ENCODE data around the gene TPST1.
"Not testable (repeated sequence)": the region's sequence is repeated elsewhere in the genome, so short reads cannot be mapped to it uniquely, and the experiment has no call there.

TPST1 gene

GRCh38 chr7:66344166-66344565 is 139.0 kb downstream of the TPST1 start:
- DNase-seq = no peak

- DNase-seq = no peak
Measured at GRCh38 chr7:66348531-66348930, 143.4 kb downstream of the TPST1 start.

- peak; percentile 36 for DNase-seq
Measured at GRCh38 chr7:66348959-66349358, 143.8 kb downstream of the TPST1 start.

GRCh38 chr7:66352071-66352470 is 146.9 kb downstream of the TPST1 start:
- no peak for DNase-seq

GRCh38 chr7:66353547-66353946 is 148.4 kb downstream of the TPST1 start:
- DNase-seq = no peak

- DNase-seq = no peak
Measured at GRCh38 chr7:66355756-66356155, 150.6 kb downstream of the TPST1 start.

GRCh38 chr7:66356277-66356721 is 151.2 kb downstream of the TPST1 start:
- DNase-seq = no peak

- DNase-seq = no peak
Measured at GRCh38 chr7:66357087-66357486, 152.0 kb downstream of the TPST1 start.

- DNase-seq = no peak
Measured at GRCh38 chr7:66359656-66360211, 154.6 kb downstream of the TPST1 start.

GRCh38 chr7:66362136-66362535 is 157.0 kb downstream of the TPST1 start:
- no peak for DNase-seq

GRCh38 chr7:66363635-66364034 is 158.5 kb downstream of the TPST1 start:
- no peak for DNase-seq

- DNase-seq = not testable (repeated sequence)
Measured at GRCh38 chr7:66365031-66365430, 159.9 kb downstream of the TPST1 start.

GRCh38 chr7:66371096-66371824 is 166.1 kb downstream of the TPST1 start:
- no peak for DNase-seq

- not testable (repeated sequence) for DNase-seq
Measured at GRCh38 chr7:66374141-66374840, 169.2 kb downstream of the TPST1 start.

GRCh38 chr7:66376264-66376945 is 171.3 kb downstream of the TPST1 start:
- no peak for DNase-seq

GRCh38 chr7:66377045-66377444 is 171.9 kb downstream of the TPST1 start:
- DNase-seq = no peak

- no peak for DNase-seq
Measured at GRCh38 chr7:66377714-66378113, 172.6 kb downstream of the TPST1 start.

- no peak for DNase-seq
Measured at GRCh38 chr7:66379542-66380160, 174.5 kb downstream of the TPST1 start.

- no peak for DNase-seq
Measured at GRCh38 chr7:66380272-66380888, 175.2 kb downstream of the TPST1 start.

- DNase-seq = not testable (repeated sequence)
Measured at GRCh38 chr7:66382182-66382923, 177.2 kb downstream of the TPST1 start.

- DNase-seq = not testable (repeated sequence)
Measured at GRCh38 chr7:66385191-66385905, 180.2 kb downstream of the TPST1 start.

Measured in GDM1 (cell line).